T-helper 9 cell (primary cell): ENCODE data around the gene USP40.

Experiments
- DNase-seq: peaks from one replicate; pipeline ENCODE4 v3.0.0-alpha.2; 2020

The USP40 gene

GRCh38 chr2:233458031-233458610, 108.5 kb downstream of the USP40 start:
- DNase-seq: no peak

DNA sequence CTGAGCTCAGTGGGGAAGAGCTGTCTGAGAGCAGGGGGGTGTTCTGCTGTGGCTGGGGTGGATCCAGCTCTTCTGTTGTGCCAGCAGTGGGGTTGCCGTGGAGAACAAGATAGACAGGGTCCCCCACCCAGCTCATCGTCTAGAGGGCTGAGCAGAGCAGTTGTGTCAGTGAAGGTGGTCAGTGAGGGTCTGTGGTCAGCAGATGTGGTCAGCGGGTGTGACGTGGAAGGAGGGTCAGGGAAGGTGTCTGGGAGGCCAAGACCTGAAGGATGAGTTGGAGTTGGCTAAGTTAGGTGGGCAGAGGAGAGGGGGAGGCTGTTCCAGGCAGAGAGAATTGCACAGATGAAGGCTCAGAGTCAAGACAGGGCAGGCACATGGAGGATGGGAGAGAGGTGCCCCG, 109.2 kb downstream of the USP40 start:
- DNase-seq: no peak

DNA sequence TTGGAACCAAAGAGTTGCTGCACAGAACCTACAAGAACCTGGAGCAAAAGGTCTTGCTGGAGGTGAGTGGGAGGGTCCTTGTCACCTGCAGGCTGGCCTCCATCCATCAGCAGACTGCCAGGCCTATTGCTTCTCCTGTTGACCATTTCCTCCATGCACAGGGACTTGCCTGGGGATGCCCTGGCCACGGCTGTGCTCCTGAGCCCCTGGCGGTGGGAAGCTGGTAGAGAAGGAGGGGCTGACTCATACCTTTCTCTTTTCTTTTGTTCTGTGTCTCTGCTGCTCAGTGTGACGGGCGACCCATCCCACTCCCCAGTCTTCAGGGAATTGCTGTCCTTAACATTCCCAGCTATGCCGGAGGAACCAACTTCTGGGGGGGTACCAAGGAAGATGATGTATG, 109.6 kb downstream of the USP40 start:
- DNase-seq: no peak

- DNase-seq: no peak
Measured at GRCh38 chr2:233456111-233456510, 110.5 kb downstream of the USP40 start.

GRCh38 chr2:233455491-233455890, 111.1 kb downstream of the USP40 start:
- no peak for DNase-seq

- DNase-seq: no peak
Measured at GRCh38 chr2:233455006-233455405, 111.6 kb downstream of the USP40 start.

- DNase-seq: no peak
Measured at GRCh38 chr2:233453916-233454315, 112.7 kb downstream of the USP40 start.

GRCh38 chr2:233453111-233453915, 113.3 kb downstream of the USP40 start:
- DNase-seq: no peak

GRCh38 chr2:233451950-233452349, 114.6 kb downstream of the USP40 start:
- DNase-seq: no peak

DNA sequence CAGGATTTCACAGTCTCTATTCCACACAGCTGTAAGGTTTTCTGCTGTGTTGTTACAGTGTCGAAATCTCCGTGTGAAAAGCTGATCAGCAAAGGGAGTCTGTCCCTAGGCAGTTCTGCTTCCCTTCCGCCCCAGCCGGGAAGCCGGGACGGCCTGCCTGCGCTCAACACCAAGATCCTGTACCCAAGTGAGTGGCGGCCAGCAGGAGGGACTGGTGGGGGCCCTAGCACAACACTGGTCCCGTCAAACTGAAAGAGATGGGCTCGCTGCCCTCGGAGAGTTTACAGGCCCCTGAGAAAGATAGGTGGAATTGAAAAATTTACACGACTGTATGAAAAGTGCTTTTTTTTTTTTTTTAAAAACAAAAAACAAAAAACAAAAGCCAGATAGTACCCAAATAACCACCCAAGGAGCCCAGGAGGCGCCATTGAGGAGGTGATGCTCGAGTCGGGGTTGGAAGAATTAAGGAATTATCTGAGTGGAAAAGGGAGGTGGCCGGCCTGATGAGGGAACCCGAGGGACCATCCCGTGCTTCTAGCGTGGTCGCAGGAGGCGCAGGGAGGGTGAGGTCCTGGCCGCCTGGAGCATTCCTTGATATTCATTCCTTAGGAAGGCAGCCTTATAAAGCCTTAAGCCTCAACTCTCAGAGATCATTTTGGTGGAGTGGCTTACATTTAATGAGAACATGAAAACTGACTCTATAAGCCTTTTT, 115.6 kb downstream of the USP40 start:
- no peak for DNase-seq

DNA sequence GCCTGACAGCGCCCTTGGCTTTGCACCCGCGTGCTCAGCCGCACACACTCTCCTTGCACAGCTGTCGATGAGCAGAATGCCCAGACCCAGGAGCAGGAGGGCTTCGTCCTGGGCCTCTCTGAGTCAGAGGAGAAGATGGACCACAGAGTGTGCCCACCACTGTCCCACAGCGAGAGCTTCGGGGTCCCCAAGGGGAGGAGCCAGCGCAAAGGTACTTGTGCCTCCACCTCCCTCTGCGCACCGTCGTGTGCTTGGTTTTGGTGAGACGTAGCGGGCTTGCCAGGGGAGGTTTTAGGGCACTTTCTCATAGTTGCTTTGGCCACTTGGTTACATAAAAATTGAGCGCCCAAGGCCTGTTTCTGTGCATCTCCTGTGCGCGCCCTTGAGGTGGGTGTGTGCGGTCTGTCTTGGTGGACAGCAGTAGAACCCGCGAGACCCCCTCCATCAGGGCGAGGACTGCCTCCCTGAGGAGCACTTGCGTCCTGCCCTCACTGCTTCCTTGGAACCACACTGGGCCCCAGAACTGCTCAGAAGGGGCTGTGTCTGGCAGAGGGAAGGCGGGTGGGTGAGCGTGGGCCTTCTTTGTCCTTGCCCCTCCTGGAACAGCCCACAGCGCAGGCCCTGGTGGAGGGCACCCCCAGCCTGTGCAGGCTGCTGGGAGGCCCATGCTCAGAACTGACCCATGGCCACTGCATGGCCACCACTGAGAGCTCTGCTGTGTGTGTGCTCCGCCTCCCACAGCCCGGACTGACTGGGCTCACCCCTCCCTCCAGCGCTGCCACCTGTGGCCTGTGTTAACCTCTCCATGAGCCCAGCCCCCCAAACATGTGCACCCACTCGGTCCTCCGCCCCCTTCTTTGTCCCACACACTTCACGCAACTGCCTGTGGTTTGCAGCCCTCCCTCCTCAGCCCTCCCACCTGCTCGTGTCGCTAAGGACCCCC, 116.4 kb downstream of the USP40 start:
- no peak for DNase-seq

DNA sequence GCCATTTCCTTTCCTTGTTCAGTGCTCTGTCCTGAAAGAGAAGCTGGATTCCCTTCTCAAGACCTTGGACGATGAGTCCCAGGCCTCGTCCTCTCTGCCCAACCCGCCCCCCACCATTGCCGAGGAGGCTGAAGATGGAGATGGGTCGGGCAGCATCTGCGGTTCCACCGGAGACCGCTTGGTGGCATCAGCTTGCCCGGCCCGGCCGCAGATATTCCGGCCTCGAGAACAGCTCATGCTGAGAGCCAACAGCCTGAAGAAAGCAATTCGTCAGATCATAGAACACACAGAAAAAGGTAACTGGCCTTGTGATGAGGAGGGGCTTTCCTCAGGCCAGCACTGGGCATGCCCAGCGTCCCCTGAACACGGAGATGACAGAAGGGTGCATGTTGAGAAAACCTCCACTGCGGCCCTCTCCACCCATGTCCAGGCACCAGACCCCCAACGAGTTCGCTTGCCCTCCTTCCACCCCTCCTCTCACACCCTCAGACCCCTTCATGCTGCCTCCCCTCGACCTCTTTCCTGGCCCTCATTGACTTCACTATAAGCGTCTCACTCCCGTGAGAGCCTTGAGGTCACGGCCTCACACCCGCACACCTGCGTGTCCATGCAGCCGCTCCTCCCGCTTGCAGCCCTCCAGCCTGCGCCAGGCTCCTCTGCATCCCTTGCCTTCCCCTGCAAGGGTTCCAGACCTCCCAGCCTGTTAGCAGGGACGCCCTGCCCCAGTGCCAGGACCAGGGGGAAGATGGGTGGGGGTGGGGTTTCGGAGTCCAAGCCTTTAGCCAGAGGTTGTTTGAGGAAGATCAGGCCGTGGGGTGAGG, 117.3 kb downstream of the USP40 start:
- DNase-seq: no peak

GRCh38 chr2:233448575-233448974, 118.0 kb downstream of the USP40 start:
- DNase-seq: no peak

GRCh38 chr2:233448220-233448559, 118.4 kb downstream of the USP40 start:
- DNase-seq: no peak

DNA sequence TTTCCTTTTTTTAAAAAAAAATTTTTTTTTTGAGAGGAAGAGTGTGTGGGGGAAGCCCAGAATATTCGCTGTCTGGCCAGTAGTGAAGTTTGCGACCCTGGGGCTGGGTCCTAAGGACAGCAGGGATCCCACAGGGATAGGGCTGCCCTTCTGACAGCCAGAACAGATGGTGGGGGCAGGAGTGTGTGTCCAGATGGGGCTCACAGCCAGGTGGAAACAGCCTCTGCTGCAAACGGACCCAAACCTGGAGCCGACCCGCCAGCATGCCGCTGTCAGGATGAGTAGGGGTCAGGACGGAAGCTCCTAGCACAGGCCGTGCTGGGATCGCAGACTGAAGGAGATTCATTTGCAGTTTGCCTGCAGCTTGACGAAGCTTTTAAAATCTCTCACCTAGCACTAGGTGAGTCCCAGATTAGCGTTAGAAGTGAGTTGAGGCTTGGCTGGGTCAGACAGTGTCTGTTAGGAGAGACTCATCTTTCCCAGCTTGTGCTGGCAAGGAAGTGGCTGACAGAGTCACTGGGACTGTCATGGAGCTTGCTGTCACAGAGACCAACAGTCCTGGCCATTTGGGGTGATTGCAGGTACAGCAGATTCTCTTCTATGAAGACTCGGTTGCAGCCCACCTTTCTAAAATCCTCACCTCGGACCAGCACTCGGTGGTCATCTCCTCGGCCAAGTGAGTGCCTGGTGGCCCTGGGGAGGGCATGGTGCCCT, 118.9 kb downstream of the USP40 start:
- no peak for DNase-seq

GRCh38 chr2:233446606-233447305, 119.8 kb downstream of the USP40 start:
- no peak for DNase-seq

DNA sequence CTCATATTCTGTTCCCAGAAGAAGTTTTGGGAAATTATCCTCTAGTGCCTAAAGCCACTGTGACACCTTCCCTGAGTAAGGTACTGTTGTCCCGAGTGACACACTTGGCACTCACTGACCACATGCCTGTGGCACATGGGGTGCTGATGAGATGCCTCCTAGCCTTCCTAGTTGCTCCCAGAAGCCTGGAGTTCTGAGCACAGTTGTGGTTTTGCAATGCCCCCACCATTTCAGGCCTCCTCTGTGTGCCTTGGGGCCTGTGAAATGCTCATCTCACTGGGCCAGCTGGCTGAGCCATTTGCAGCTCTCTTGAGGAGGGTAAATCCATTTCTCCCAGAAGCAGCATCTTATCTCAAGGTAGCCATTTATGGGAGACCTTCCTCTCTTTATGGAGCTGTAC, 120.5 kb downstream of the USP40 start:
- no peak for DNase-seq

- no peak for DNase-seq
Measured at GRCh38 chr2:233445152-233445830, 121.3 kb downstream of the USP40 start.

GRCh38 chr2:233444501-233444900, 122.1 kb downstream of the USP40 start:
- no peak for DNase-seq
